Osteocyte (in vitro differentiated cells): ENCODE measurements around the gene OOSP4A. TPM values are rescaled to one million over a fixed set of nuclear protein-coding genes. Genes with fewer than 3 reads are reported as not detected.
A peak's percentile ranks its signal among the peaks of the same experiment; 100 is the strongest.

Source experiments
- DNase-seq: peaks from one replicate; pipeline ENCODE4 v3.0.0; 2021; ENCODE audit warnings: mixed read lengths; ENCODE audit not compliant: unreplicated experiment; ENCODE audit errors: extremely low spot score
- H3K27ac Mint-ChIP-seq: one replicate; pipeline ENCODE4 v1.8.0; 2021; ENCODE audit warnings: mild to moderate bottlenecking, mixed read lengths; ENCODE audit not compliant: unreplicated experiment
- H3K27me3 Mint-ChIP-seq: one replicate; pipeline ENCODE4 v1.8.0; 2021; ENCODE audit warnings: mixed read lengths; ENCODE audit not compliant: unreplicated experiment
- H3K36me3 Mint-ChIP-seq: one replicate; pipeline ENCODE4 v1.8.0; 2021; ENCODE audit warnings: mixed read lengths; ENCODE audit not compliant: unreplicated experiment
- H3K4me1 Mint-ChIP-seq: one replicate; pipeline ENCODE4 v1.8.0; 2021; ENCODE audit warnings: mixed read lengths; ENCODE audit not compliant: unreplicated experiment
- H3K4me3 Mint-ChIP-seq: one replicate; pipeline ENCODE4 v1.8.0; 2021; ENCODE audit warnings: mild to moderate bottlenecking, moderate library complexity, mixed read lengths; ENCODE audit not compliant: unreplicated experiment
- H3K9me3 Mint-ChIP-seq: one replicate; pipeline ENCODE4 v1.8.0; 2021; ENCODE audit warnings: mixed read lengths; ENCODE audit not compliant: unreplicated experiment
- long read RNA-seq: library from polyadenylated mRNA; unstranded; transcript quantifications from one replicate; pipeline ENCODE4 v2.0.0, GENCODE V29; 2021
- total RNA-seq: library from RNA; stranded (reverse); gene quantifications from 2 replicates; pipeline ENCODE4 v1.2.1, GENCODE V29; 2021
- TF ChIP-seq, protein P1 (sequence below): fragments of 200-600 bp; sonication (generic); IDR thresholded peaks from 2 replicates; pipeline ENCODE4 v1.5.0; 2021; ENCODE audit warnings: antibody characterized with exemption, mild to moderate bottlenecking, moderate library complexity

Gene OOSP4A
- total RNA-seq, result not detected in 2 replicates
- long read RNA-seq, result 0 reads

DNA sequence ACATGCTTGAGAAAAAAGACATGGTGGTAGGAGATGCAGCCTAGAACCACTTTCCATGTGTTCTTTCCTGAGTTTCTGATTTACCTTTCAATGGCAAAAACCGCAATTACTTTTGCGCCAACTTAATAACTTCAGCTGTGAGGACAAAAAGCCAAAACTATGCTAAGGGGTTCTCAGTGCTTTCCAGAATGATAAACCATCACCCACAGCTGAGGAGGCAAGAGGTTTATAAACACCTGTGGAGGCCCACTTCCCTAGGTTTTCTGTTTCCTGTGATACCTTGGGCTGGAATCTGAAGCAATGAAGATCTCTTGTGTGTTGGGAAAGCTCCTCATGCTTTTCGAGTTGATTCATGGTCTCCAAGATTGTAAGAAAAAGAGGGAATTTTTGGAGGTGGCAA lies at the start of gene OOSP4A:
Gene OOSP4A (plus strand): TSS at position 301 of the 400 bp plus-strand sequence. CDS start 0 bp downstream, at position 301.
- H3K27ac Mint-ChIP-seq, result no peak within 1 kb of the TSS
- DNase-seq, result no peak
- no peak within 1 kb of the TSS for H3K4me3 Mint-ChIP-seq
- no peaks in the 10 kb centered on the region for H3K27me3 Mint-ChIP-seq
- TF ChIP-seq, protein P1, sequence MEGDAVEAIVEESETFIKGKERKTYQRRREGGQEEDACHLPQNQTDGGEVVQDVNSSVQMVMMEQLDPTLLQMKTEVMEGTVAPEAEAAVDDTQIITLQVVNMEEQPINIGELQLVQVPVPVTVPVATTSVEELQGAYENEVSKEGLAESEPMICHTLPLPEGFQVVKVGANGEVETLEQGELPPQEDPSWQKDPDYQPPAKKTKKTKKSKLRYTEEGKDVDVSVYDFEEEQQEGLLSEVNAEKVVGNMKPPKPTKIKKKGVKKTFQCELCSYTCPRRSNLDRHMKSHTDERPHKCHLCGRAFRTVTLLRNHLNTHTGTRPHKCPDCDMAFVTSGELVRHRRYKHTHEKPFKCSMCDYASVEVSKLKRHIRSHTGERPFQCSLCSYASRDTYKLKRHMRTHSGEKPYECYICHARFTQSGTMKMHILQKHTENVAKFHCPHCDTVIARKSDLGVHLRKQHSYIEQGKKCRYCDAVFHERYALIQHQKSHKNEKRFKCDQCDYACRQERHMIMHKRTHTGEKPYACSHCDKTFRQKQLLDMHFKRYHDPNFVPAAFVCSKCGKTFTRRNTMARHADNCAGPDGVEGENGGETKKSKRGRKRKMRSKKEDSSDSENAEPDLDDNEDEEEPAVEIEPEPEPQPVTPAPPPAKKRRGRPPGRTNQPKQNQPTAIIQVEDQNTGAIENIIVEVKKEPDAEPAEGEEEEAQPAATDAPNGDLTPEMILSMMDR, result no peak
- H3K36me3 Mint-ChIP-seq, result no peaks in the 10 kb centered on the region
- no peaks in the 10 kb centered on the region for H3K9me3 Mint-ChIP-seq
- no peaks in the 10 kb centered on the region for H3K4me1 Mint-ChIP-seq

DNA sequence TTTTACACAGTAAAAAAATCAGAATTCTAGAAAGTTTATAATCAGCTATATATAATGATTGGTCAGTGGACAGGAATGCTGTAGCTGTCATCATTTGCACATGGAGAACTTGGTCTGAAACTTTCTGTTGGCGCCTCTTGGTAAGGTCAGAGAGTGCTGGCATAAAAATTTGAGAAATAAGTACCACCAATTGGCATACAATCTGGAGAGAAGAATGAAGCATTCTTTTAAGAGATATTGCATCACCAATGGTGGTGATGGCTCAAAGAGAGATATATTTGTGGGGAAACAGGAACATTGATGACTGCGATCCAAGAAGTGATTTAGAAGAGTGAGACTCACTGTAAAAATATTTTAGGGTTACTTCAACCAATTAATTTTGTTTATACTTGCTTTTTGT lies 45.4 kb upstream of the OOSP4A start:
- no peak for DNase-seq
- H3K4me3 Mint-ChIP-seq, result no peak overlapping the region
- TF ChIP-seq, protein P1, result no peak
- H3K4me1 Mint-ChIP-seq, result no peaks in the 10 kb centered on the region
- H3K27ac Mint-ChIP-seq, result no peak overlapping the region
- no peaks in the 10 kb centered on the region for H3K27me3 Mint-ChIP-seq
- H3K36me3 Mint-ChIP-seq, result no peaks in the 10 kb centered on the region
- H3K9me3 Mint-ChIP-seq, result peaks cover 12% of the 10 kb centered on the region

DNA sequence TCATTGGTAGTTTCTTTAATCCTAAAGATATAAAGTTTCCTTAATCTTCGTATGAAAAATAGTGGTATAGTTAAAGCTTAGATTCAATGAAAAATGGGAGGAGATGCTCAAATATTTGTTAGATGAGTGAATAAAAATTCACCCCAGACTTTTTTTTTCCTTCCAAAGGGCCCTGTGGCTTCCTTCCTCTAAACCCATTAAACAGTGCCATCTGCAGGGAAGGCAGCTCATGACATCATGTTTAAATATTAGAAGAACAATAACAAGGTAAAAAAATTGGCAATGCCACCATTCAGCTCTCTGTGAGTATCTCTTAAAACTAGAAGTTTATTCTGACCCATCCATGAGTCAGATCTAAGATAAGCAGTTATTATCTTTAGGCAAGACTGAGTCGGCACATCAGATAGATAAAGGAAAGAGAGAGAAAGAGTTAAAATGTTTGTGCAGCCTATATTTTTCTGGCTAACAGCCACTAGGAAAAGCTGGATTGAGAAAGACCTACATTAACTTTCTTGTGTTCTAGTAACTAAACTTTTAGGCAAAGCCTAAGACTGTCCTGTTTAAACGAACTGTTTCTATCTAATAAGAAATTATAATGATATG lies 44.7 kb upstream of the OOSP4A start:
- no peaks in the 10 kb centered on the region for H3K36me3 Mint-ChIP-seq
- TF ChIP-seq, protein P1, result peak; percentile 52
- no peaks in the 10 kb centered on the region for H3K4me1 Mint-ChIP-seq
- no peak overlapping the region for H3K4me3 Mint-ChIP-seq
- no peak overlapping the region for H3K27ac Mint-ChIP-seq
- H3K9me3 Mint-ChIP-seq, result peaks cover 15% of the 10 kb centered on the region
- no peaks in the 10 kb centered on the region for H3K27me3 Mint-ChIP-seq
- no peak for DNase-seq

DNA sequence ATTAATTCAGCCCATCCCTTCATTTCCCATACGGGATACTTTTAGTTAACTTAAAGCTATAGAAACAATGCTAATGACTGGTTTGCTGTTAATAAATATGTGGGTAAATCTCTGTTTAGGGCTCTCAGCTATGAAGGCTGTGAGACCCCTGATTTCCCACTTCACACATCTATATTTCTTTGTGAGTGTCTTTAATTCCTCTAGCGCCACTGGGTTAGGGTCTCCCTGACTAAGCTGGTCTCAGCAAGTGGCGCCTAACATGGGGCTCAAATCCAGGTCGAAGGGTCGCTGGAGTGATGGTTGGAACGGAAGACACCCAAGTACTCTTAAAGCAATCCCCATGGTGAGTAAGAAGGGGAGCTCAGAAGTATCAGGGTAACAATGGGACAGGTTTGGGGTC lies 40.0 kb upstream of the OOSP4A start:
- peaks cover 17% of the 10 kb centered on the region for H3K9me3 Mint-ChIP-seq

DNA sequence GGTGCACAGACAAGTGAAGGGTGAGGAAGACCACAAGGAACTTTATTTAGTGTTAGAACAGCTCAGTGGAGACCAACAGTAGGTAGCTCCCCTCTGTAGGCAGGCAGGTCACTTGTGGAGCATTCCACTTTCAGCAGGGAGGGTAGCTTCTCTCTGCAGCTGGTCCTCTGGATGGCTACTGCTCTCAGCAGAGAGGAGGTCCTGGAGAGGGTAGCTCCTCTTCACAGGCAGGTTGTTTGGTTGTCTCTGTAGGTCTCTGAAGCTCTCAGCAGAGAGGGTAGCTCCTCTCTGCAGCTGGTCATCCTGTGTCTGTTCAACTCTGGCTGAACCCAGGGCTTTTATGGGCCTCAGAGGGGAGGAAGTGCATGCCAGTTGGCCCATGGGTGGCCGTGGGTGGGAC lies 32.1 kb upstream of the OOSP4A start:
- Mint-ChIP-seq H3K36me3 (no peaks in the 10 kb centered on the region), H3K27ac (no peak overlapping the region), H3K4me1 (no peaks in the 10 kb centered on the region), H3K4me3 (no peak overlapping the region), H3K9me3 (no peaks in the 10 kb centered on the region), H3K27me3 (no peaks in the 10 kb centered on the region)
- TF ChIP-seq, protein P1, result no peak
- no peak for DNase-seq

More for the DNA sequence above, 40.0 kb upstream of the OOSP4A start:
- TF ChIP-seq, protein P1, result no peak
- no peaks in the 10 kb centered on the region for H3K27me3 Mint-ChIP-seq
- H3K27ac Mint-ChIP-seq, result no peak overlapping the region
- H3K4me1 Mint-ChIP-seq, result no peaks in the 10 kb centered on the region
- H3K4me3 Mint-ChIP-seq, result no peak overlapping the region
- no peak for DNase-seq
- H3K36me3 Mint-ChIP-seq, result no peaks in the 10 kb centered on the region
